Anterior cingulate cortex (tissue), 58 donors: Measurements from ENCODE around the gene KRT5.
"Not testable (repeated sequence)": the region's sequence is repeated elsewhere in the genome, so short reads cannot be mapped to it uniquely, and the experiment has no call there.

ENCODE experiments used
- DNase-seq, 58 donors: peaks; one replicate each; lab custom pipeline; 2025; lab: John Stamatoyannopoulos, UW

Gene KRT5

GRCh38 chr12:52498946-52499345 is 21.2 kb downstream of the KRT5 start:
- no peak for DNase-seq

GRCh38 chr12:52497975-52498374 is 22.2 kb downstream of the KRT5 start:
- no peak for DNase-seq

GRCh38 chr12:52496590-52497071 is 23.6 kb downstream of the KRT5 start:
- no peak for DNase-seq

GRCh38 chr12:52496054-52496453 is 24.1 kb downstream of the KRT5 start:
- DNase-seq = no peak

GRCh38 chr12:52495389-52495788 is 24.8 kb downstream of the KRT5 start:
- peak in 1 of 58 donors; percentile 22 for DNase-seq

GRCh38 chr12:52494518-52494917 is 25.7 kb downstream of the KRT5 start:
- no peak for DNase-seq

- no peak for DNase-seq
These were observed 26.1 kb downstream of the KRT5 start for GRCh38 chr12:52494100-52494499.

GRCh38 chr12:52493172-52493571 is 27.0 kb downstream of the KRT5 start, which contains the start of gene KRT6A:
KRT6A (minus strand) TSS chr12:52493257; CDS start chr12:52493188, 69 bp downstream.
- DNase-seq = no peak

GRCh38 chr12:52492405-52492804 is 27.8 kb downstream of the KRT5 start:
- not testable (repeated sequence) for DNase-seq

- DNase-seq = not testable (repeated sequence)
These were observed 28.7 kb downstream of the KRT5 start for GRCh38 chr12:52491495-52491894.

- no peak for DNase-seq
These were observed 31.5 kb downstream of the KRT5 start for GRCh38 chr12:52488736-52489135.

GRCh38 chr12:52487744-52488443 is 32.3 kb downstream of the KRT5 start:
- DNase-seq = not testable (repeated sequence)

- no peak for DNase-seq
These were observed 33.0 kb downstream of the KRT5 start for GRCh38 chr12:52487211-52487610.

GRCh38 chr12:52486166-52487105 is 33.8 kb downstream of the KRT5 start:
- no peak for DNase-seq

- no peak for DNase-seq
These were observed 40.1 kb downstream of the KRT5 start for GRCh38 chr12:52480073-52480472.

GRCh38 chr12:52477651-52478050 is 42.5 kb downstream of the KRT5 start:
- no peak for DNase-seq

GRCh38 chr12:52474212-52474611 is 46.0 kb downstream of the KRT5 start:
- DNase-seq = no peak

GRCh38 chr12:52473768-52474167 is 46.4 kb downstream of the KRT5 start, which contains the start of gene KRT6C:
KRT6C (minus strand) TSS chr12:52473805; CDS start chr12:52473737, 68 bp downstream.
- DNase-seq = no peak

- no peak for DNase-seq
These were observed 50.3 kb downstream of the KRT5 start for GRCh38 chr12:52469853-52470252.

GRCh38 chr12:52464897-52465296 is 55.3 kb downstream of the KRT5 start:
- DNase-seq = no peak
